Urinary bladder (tissue), 4 donors: Measurements from ENCODE around the gene MBD6. TPM values are rescaled to one million over a fixed set of nuclear protein-coding genes. Genes with fewer than 3 reads are reported as not detected.
"Not testable (repeated sequence)": the region's sequence is repeated elsewhere in the genome, so short reads cannot be mapped to it uniquely, and the experiment has no call there.

Experiments
- DNase-seq: peaks from one replicate; pipeline ENCODE4 v3.0.0-alpha.2; 2015; ENCODE audit errors: extremely low spot score
- H3K27ac ChIP-seq: one replicate; pipeline ENCODE4 v1.5.1; 2013; ENCODE audit warnings: low read depth, mild to moderate bottlenecking, moderate library complexity
- H3K36me3 ChIP-seq: one replicate; pipeline ENCODE4 v1.6.1; 2013; ENCODE audit warnings: mild to moderate bottlenecking, moderate library complexity; ENCODE audit not compliant: insufficient read depth
- H3K4me1 ChIP-seq: one replicate; pipeline ENCODE4 v1.6.1; 2013; ENCODE audit warnings: mild to moderate bottlenecking, moderate library complexity; ENCODE audit not compliant: insufficient read depth
- H3K4me3 ChIP-seq: one replicate; pipeline ENCODE4 v1.5.1; 2013; ENCODE audit warnings: low read depth, low read length
- WGBS: extraction: QIAGEN DNeasy Blood & Tissue Kit; methylation state at CpG from one replicate; pipeline ENCODE4 v1.1.7; 2013; 5-methylcytosine and 5-hydroxymethylcytosine counted together
- polyA plus RNA-seq: library from polyadenylated mRNA; stranded (reverse); fragments of 200-250 nt; gene quantifications from one replicate; pipeline ENCODE4 v1.2.3, GENCODE V29; 2013
- total RNA-seq: library from RNA; depleted of rRNA; stranded (reverse); fragments of >200 nt; gene quantifications from one replicate; pipeline ENCODE4 v1.2.3, GENCODE V29; 2014
- donor health status: healthy with polysubstance abuse.
- donor health status: healthy.

MBD6 gene
- total and polyA plus RNA-seq, 2 donors: 9.6 to 31.1 TPM

GRCh38 chr12:57498132-57498502, 24.5 kb upstream of the MBD6 start:
- 81% methylated on average over 9 of the region's 9 CpGs for WGBS
- Histone ChIP-seq H3K4me1 (no peaks in the 10 kb centered on the region), H3K4me3 (no peak overlapping the region), H3K36me3 (peaks cover 1% of the 10 kb centered on the region), H3K27ac (no peak overlapping the region)
- DNase-seq: no peak

DNA sequence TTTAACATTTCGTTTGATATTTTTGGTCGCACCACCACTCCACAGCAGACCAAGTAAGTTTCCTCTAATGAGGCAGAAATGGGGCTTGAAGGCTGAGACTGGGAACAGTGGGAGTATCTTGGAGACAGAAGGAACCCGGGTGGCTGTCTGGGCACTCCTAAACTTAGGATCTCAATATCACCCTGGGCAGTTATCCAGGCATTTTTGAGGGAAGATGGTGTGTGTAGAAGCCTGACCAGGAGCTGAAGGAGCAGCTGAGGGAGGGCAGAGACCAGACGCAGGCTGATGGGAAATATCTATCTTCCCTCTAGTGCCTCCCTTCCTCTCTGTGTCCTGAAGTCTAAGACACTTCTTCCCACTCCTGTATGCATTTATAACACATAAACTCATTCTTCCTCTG, 24.1 kb upstream of the MBD6 start:
- H3K36me3 ChIP-seq: peaks cover 1% of the 10 kb centered on the region
- H3K4me3 ChIP-seq: no peak overlapping the region
- H3K27ac ChIP-seq: no peak overlapping the region
- H3K4me1 ChIP-seq: no peaks in the 10 kb centered on the region
- WGBS: 92% methylated on average over 4 of the region's 4 CpGs
- no peak for DNase-seq

- Histone ChIP-seq H3K4me1 (no peaks in the 10 kb centered on the region), H3K36me3 (peaks cover 1% of the 10 kb centered on the region), H3K27ac (no peak overlapping the region), H3K4me3 (no peak overlapping the region)
- DNase-seq: no peak
- 96% methylated on average over 11 of the region's 11 CpGs for WGBS
These were observed 22.4 kb upstream of the MBD6 start for GRCh38 chr12:57500213-57500612.

GRCh38 chr12:57502311-57502969, 20.2 kb upstream of the MBD6 start:
- WGBS: 96% methylated on average over 22 of the region's 22 CpGs
- H3K36me3 ChIP-seq: not testable (repeated sequence)

GRCh38 chr12:57506541-57506940, 16.1 kb upstream of the MBD6 start:
- not testable (repeated sequence) for DNase-seq, H3K4me1 ChIP-seq, H3K36me3 ChIP-seq, H3K27ac ChIP-seq, H3K4me3 ChIP-seq
- 97% methylated on average over 4 of the region's 4 CpGs for WGBS

More at GRCh38 chr12:57502311-57502969, 20.2 kb upstream of the MBD6 start:
- not testable (repeated sequence) for H3K4me3 ChIP-seq, DNase-seq, H3K27ac ChIP-seq, H3K4me1 ChIP-seq

- not testable (repeated sequence) for DNase-seq, H3K36me3 ChIP-seq, H3K4me3 ChIP-seq, H3K4me1 ChIP-seq, H3K27ac ChIP-seq
- WGBS: 96% methylated on average over 22 of the region's 28 CpGs
These were observed 14.8 kb upstream of the MBD6 start for GRCh38 chr12:57507796-57508195.

GRCh38 chr12:57511161-57511560, 11.5 kb upstream of the MBD6 start:
- 97% methylated on average over 4 of the region's 4 CpGs for WGBS
- Histone ChIP-seq H3K4me1 (no peaks in the 10 kb centered on the region), H3K27ac (no peak overlapping the region), H3K4me3 (no peak overlapping the region), H3K36me3 (peaks cover 6% of the 10 kb centered on the region)
- no peak for DNase-seq

DNA sequence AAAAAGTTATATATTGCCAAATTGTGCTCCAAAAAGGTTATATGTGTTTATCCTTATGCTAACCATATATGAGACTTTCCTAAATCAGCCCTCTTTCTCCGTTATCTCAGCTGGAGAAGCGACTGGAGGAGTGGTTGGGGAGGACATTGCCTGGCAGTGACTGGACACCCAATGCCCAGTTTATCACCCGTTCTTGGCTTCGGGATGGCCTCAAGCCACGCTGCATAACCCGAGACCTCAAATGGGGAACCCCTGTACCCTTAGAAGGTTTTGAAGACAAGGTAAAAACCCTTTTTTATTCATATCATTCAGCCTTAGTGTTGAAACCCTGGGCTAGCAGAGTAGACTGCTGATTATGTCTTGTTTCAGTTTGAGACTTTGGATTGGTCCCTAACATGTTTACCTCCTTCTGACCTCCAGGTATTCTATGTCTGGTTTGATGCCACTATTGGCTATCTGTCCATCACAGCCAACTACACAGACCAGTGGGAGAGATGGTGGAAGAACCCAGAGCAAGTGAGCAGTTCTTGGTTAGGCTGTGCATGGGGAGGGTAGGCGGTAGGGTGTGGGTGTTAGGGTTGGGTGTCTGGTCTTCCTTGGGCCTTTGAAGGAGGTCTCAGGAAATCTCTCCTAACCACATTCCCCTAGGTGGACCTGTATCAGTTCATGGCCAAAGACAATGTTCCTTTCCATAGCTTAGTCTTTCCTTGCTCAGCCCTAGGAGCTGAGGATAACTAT, 10.9 kb upstream of the MBD6 start:
- H3K36me3 ChIP-seq: peaks cover 6% of the 10 kb centered on the region
- no peak for DNase-seq
- H3K4me3 ChIP-seq: no peak overlapping the region
- 93% methylated on average over 7 of the region's 7 CpGs for WGBS
- no peaks in the 10 kb centered on the region for H3K4me1 ChIP-seq
- no peak overlapping the region for H3K27ac ChIP-seq

- DNase-seq: no peak
- Histone ChIP-seq H3K4me1 (no peaks in the 10 kb centered on the region), H3K36me3 (peaks cover 6% of the 10 kb centered on the region), H3K27ac (no peak overlapping the region), H3K4me3 (no peak overlapping the region)
- WGBS: 91% methylated on average over 6 of the region's 6 CpGs
These were observed 10.0 kb upstream of the MBD6 start for GRCh38 chr12:57512665-57513064.

DNA sequence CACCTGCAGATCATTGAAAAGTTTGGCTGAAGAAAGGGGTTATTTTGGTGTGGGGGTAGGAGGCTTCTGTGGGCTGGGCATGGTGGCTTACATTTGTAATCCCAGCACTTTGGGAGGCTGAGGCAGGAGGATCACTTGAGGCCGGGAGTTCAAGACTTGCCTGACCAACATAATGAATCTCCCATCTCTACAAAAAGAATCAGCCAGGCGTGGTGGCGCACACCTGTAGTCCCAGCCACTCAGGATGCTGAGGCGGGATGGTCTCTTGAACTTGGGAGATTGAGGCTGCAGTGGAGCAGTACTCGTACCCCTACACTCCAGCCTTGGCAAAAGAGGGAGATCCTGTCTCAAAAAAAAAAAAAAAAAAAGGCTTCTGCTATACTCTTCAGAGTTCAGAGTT, 9.4 kb upstream of the MBD6 start:
- WGBS: 95% methylated on average over 5 of the region's 5 CpGs
- Histone ChIP-seq H3K4me3 (no peak overlapping the region), H3K36me3 (peaks cover 6% of the 10 kb centered on the region), H3K4me1 (no peaks in the 10 kb centered on the region), H3K27ac (no peak overlapping the region)
- no peak for DNase-seq

DNA sequence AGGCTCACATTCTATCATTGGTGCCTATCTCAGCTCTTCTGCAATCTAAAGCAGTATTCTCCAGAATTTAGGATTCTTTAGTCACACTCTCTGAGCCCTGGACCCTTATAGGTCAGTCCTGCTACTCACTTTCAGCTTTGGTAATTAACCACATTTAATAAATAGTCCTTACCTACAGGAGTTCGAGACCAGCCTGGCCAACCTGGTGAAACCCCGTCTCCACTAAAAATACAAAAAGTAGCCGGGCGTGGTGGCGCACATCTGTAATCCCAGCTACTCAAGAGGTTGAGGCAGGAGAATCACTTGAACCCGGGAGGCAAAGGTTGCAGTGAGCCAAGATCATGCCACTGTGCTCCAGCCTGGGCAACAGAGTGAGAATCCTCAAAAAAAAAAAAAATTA, 8.9 kb upstream of the MBD6 start:
- not testable (repeated sequence) for DNase-seq, H3K27ac ChIP-seq, H3K4me3 ChIP-seq, H3K36me3 ChIP-seq, H3K4me1 ChIP-seq
- 98% methylated on average over 6 of the region's 6 CpGs for WGBS

- not testable (repeated sequence) for H3K36me3 ChIP-seq
These were observed 8.4 kb upstream of the MBD6 start for GRCh38 chr12:57514246-57514645.

GRCh38 chr12:57514720-57515407, 7.8 kb upstream of the MBD6 start:
- 88% methylated on average over 9 of the region's 9 CpGs for WGBS
- H3K27ac ChIP-seq: no peak overlapping the region

More at GRCh38 chr12:57514246-57514645, 8.4 kb upstream of the MBD6 start:
- H3K27ac ChIP-seq, DNase-seq, H3K4me3 ChIP-seq, H3K4me1 ChIP-seq: not testable (repeated sequence)
- WGBS: 93% methylated on average over 9 of the region's 9 CpGs

GRCh38 chr12:57515408-57515933, 7.2 kb upstream of the MBD6 start:
- no peaks in the 10 kb centered on the region for H3K4me1 ChIP-seq
- 76% methylated on average over 3 of the region's 3 CpGs for WGBS
- no peak overlapping the region for H3K27ac ChIP-seq
- H3K36me3 ChIP-seq: peaks cover 6% of the 10 kb centered on the region
- H3K4me3 ChIP-seq: no peak overlapping the region
- DNase-seq: no peak

More at GRCh38 chr12:57514720-57515407, 7.8 kb upstream of the MBD6 start:
- peaks cover 6% of the 10 kb centered on the region for H3K36me3 ChIP-seq
- DNase-seq: no peak
- no peaks in the 10 kb centered on the region for H3K4me1 ChIP-seq
- no peak overlapping the region for H3K4me3 ChIP-seq
